NT2/D1 (cell line): ENCODE results near the gene MEF2C.
"Not testable (repeated sequence)": the region's sequence is repeated elsewhere in the genome, so short reads cannot be mapped to it uniquely, and the experiment has no call there.

Experiments used
- SUZ12 ChIP-seq: IDR thresholded peaks from 2 replicates; pipeline ENCODE4 v1.6.1; 2011; ENCODE audit not compliant: insufficient read length, insufficient read depth; ENCODE audit errors: extremely low read depth
- ZNF274 ChIP-seq: IDR thresholded peaks from 2 replicates; pipeline ENCODE4 v1.6.1; 2011; ENCODE audit warnings: mild to moderate bottlenecking, low read depth, low read length

GRCh38 chr5:88901077-88901476 lies 18.1 kb upstream of the MEF2C start:
- not testable (repeated sequence) for TF ChIP-seq SUZ12, ZNF274
